Stimulated activated CD8-positive, alpha-beta memory T cell treated with anti-CD3 and anti-CD28 coated beads, Interleukin-4, amount 100 ng/mL, for 4 hours (primary cell): ENCODE measurements around the gene PSMC3IP.
A peak's percentile ranks its signal among the peaks of the same experiment; 100 is the strongest.
"Not testable (repeated sequence)": the region's sequence is repeated elsewhere in the genome, so short reads cannot be mapped to it uniquely, and the experiment has no call there.

Source experiments
- DNase-seq, 2 donors: peaks; one replicate each; pipeline ENCODE4 v3.0.0-alpha.2; 2020; ENCODE audit warnings: low read depth in 2 of 2, low spot score in 1 of 2

Gene PSMC3IP

GRCh38 chr17:42562388-42563142 lies 15.0 kb downstream of the PSMC3IP start:
- DNase-seq = no peak

- peak; percentile 80 to 85 for DNase-seq
These were observed 15.6 kb downstream of the PSMC3IP start, which contains the start of gene COASY for GRCh38 chr17:42561897-42562387. Gene COASY (plus strand): TSS chr17:42562148. CDS start chr17:42562623, 475 bp downstream.

- no peak for DNase-seq
These were observed 17.3 kb downstream of the PSMC3IP start for GRCh38 chr17:42560246-42560645.

- no peak for DNase-seq
These were observed 18.5 kb downstream of the PSMC3IP start for GRCh38 chr17:42559075-42559474.

- not testable (repeated sequence) for DNase-seq
These were observed 21.4 kb downstream of the PSMC3IP start for GRCh38 chr17:42555961-42556617.

- no peak for DNase-seq
These were observed 22.4 kb downstream of the PSMC3IP start for GRCh38 chr17:42555122-42555622.

GRCh38 chr17:42554250-42555121 lies 23.0 kb downstream of the PSMC3IP start:
- DNase-seq = peak in 1 of 2 donors; percentile 58

- DNase-seq = no peak
These were observed 23.7 kb downstream of the PSMC3IP start for GRCh38 chr17:42553866-42554249.

- no peak for DNase-seq
These were observed 24.2 kb downstream of the PSMC3IP start for GRCh38 chr17:42553161-42553818.

GRCh38 chr17:42552736-42553135 lies 24.8 kb downstream of the PSMC3IP start, which contains the start of gene HSD17B1:
Gene HSD17B1 (plus strand): TSS chr17:42552923. CDS start chr17:42552934, 11 bp downstream.
- not testable (repeated sequence) for DNase-seq

- DNase-seq = no peak
These were observed 28.4 kb downstream of the PSMC3IP start for GRCh38 chr17:42548993-42549755.

GRCh38 chr17:42548070-42548837 lies 29.3 kb downstream of the PSMC3IP start:
- DNase-seq = peak; percentile 48 to 60

GRCh38 chr17:42547698-42548069 lies 29.8 kb downstream of the PSMC3IP start:
- DNase-seq = no peak

- no peak for DNase-seq
These were observed 30.5 kb downstream of the PSMC3IP start for GRCh38 chr17:42547001-42547461.

- DNase-seq = not testable (repeated sequence)
These were observed 31.6 kb downstream of the PSMC3IP start for GRCh38 chr17:42545755-42546505.

- DNase-seq = no peak
These were observed 32.6 kb downstream of the PSMC3IP start for GRCh38 chr17:42544874-42545283.

GRCh38 chr17:42543190-42544079 lies 34.1 kb downstream of the PSMC3IP start:
- no peak for DNase-seq
